SU-DHL-6 (cell line): Measurements from ENCODE around the gene MISP.

Experiments
- H2AFZ ChIP-seq: fragments of 200-600 bp; sonication (generic); 2 replicates; pipeline ENCODE4 v1.6.1; 2014; ENCODE audit warnings: low read depth, mild to moderate bottlenecking, moderate library complexity, mixed read lengths, antibody characterized with exemption, low read length; ENCODE audit not compliant: severe bottlenecking
- H3F3A ChIP-seq: fragments of 200-600 bp; shearing (Covaris generic); 2 replicates; pipeline ENCODE4 v1.6.0; 2016; ENCODE audit warnings: antibody characterized with exemption, mild to moderate bottlenecking; ENCODE audit not compliant: insufficient read depth
- H3K27ac ChIP-seq: fragments of 200-600 bp; sonication (generic); 2 replicates; pipeline ENCODE4 v1.5.1; 2016; ENCODE audit warnings: low read depth, mild to moderate bottlenecking, low read length, moderate library complexity, mixed read lengths
- H3K27me3 ChIP-seq: fragments of 200-600 bp; sonication (generic), shearing (Covaris generic); 2 replicates; pipeline ENCODE4 v1.6.0; 2014; ENCODE audit warnings: mild to moderate bottlenecking, low read length
- H3K36me3 ChIP-seq: fragments of 200-600 bp; sonication (generic); 2 replicates; pipeline ENCODE4 v1.6.1; 2014; ENCODE audit warnings: mild to moderate bottlenecking, low read length, mixed read lengths
- H3K4me2 ChIP-seq: fragments of 300-600, 200-600 bp; shearing (Covaris generic), sonication (generic); 2 replicates; pipeline ENCODE4 v1.6.0; 2014; ENCODE audit warnings: low read length, low read depth, mild to moderate bottlenecking; ENCODE audit not compliant: poor library complexity, severe bottlenecking
- H3K4me3 ChIP-seq: fragments of 200-600 bp; sonication (generic); 2 replicates; pipeline ENCODE4 v1.5.1; 2014; ENCODE audit warnings: antibody characterized with exemption, low read length, mild to moderate bottlenecking, mixed read lengths; ENCODE audit not compliant: insufficient read depth, poor library complexity, severe bottlenecking
- H3K79me2 ChIP-seq: fragments of 200-600 bp; sonication (generic); 2 replicates; pipeline ENCODE4 v1.6.1; 2014; ENCODE audit warnings: mild to moderate bottlenecking, low read length, moderate library complexity; ENCODE audit not compliant: insufficient read depth
- H3K9ac ChIP-seq: fragments of 200-600 bp; sonication (generic); 2 replicates; pipeline ENCODE4 v1.7.0; 2014; ENCODE audit warnings: mild to moderate bottlenecking, low read length
- H3K9me2 ChIP-seq: fragments of 200-600 bp; sonication (generic); replicated peaks from 2 replicates; pipeline ENCODE4 v1.6.1; 2014; ENCODE audit warnings: low read length; ENCODE audit not compliant: insufficient read depth
- H3K9me3 ChIP-seq: fragments of 200-600 bp; sonication (generic); 2 replicates; pipeline ENCODE4 v1.6.1; 2014; ENCODE audit warnings: low read length, mixed read lengths; ENCODE audit not compliant: insufficient read depth
- H4K20me1 ChIP-seq: fragments of 200-600 bp; sonication (generic); 2 replicates; pipeline ENCODE4 v1.6.1; 2014; ENCODE audit warnings: low read depth, mild to moderate bottlenecking, antibody characterized with exemption, low read length, moderate library complexity, mixed read lengths
- CTCF ChIP-seq: fragments of 200-600 bp; sonication (generic); IDR thresholded peaks from one replicate; pipeline ENCODE4 v1.5.1; 2017; ENCODE audit warnings: antibody characterized with exemption, mild to moderate bottlenecking, low read length, moderate library complexity; ENCODE audit not compliant: insufficient read depth, poor library complexity, severe bottlenecking
- EZH2phosphoT487 ChIP-seq: fragments of 200-600 bp; sonication (generic), shearing (Covaris generic); conservative IDR thresholded peaks from 2 replicates; pipeline ENCODE4 v1.6.1; 2018; ENCODE audit warnings: mild to moderate bottlenecking, antibody characterized with exemption, low read length, moderate library complexity, mixed read lengths

The MISP gene

GRCh38 chr19:799076-799881, 48.4 kb downstream of the MISP start:
- Histone ChIP-seq H4K20me1 (peaks cover 34% of the 10 kb centered on the region), H2AFZ (no peak overlapping the region), H3K4me2 (peak overlapping the region; percentile 78), H3K9me2 (no peaks in the 10 kb centered on the region), H3K4me3 (peak overlapping the region; percentile 74), H3K79me2 (peaks cover 64% of the 10 kb centered on the region), H3K27ac (no peak overlapping the region), H3K9ac (peak overlapping the region; percentile 98), H3F3A (no peaks in the 10 kb centered on the region), H3K36me3 (peaks cover 8% of the 10 kb centered on the region; the same call in 1 of the 2 replicates), H3K9me3 (no peaks in the 10 kb centered on the region), H3K27me3 (no peaks in the 10 kb centered on the region)
- no peak for TF ChIP-seq EZH2phosphoT487
- peak; percentile 33 for TF ChIP-seq CTCF

- H3K9me3 ChIP-seq, result no peaks in the 10 kb centered on the region
- no peaks in the 10 kb centered on the region for H3K27me3 ChIP-seq
- no peaks in the 10 kb centered on the region for H3F3A ChIP-seq
- H3K79me2 ChIP-seq, result peaks cover 77% of the 10 kb centered on the region
- H3K9ac ChIP-seq, result peak overlapping the region; percentile 98; the same call in 1 of the 2 replicates
- H4K20me1 ChIP-seq, result peaks cover 34% of the 10 kb centered on the region
- no peak overlapping the region for H2AFZ ChIP-seq
- no peak overlapping the region for H3K4me3 ChIP-seq
- peaks cover 11% of the 10 kb centered on the region; the same call in 1 of the 2 replicates for H3K36me3 ChIP-seq
- TF ChIP-seq CTCF (no peak), EZH2phosphoT487 (no peak)
- no peaks in the 10 kb centered on the region for H3K9me2 ChIP-seq
- H3K4me2 ChIP-seq, result peak overlapping the region; percentile 78
- H3K27ac ChIP-seq, result no peak overlapping the region
Measured at GRCh38 chr19:800360-801029, 49.6 kb downstream of the MISP start.

GRCh38 chr19:801030-801860, 50.3 kb downstream of the MISP start:
- Histone ChIP-seq H3K9me2 (no peaks in the 10 kb centered on the region), H3K36me3 (peaks cover 11% of the 10 kb centered on the region; the same call in 1 of the 2 replicates), H3F3A (no peaks in the 10 kb centered on the region), H3K27ac (no peak overlapping the region), H3K9ac (no peak overlapping the region), H4K20me1 (peaks cover 34% of the 10 kb centered on the region), H3K79me2 (peaks cover 80% of the 10 kb centered on the region), H3K27me3 (no peaks in the 10 kb centered on the region), H3K4me3 (no peak overlapping the region), H3K9me3 (no peaks in the 10 kb centered on the region), H3K4me2 (no peak overlapping the region), H2AFZ (no peak overlapping the region)
- TF ChIP-seq EZH2phosphoT487 (no peak), CTCF (no peak)
